NCI-H446 (cell line): ENCODE data around the gene NKAIN2.

Source experiments
- DNase-seq, 2 experiments: peaks; one replicate each; lab custom pipeline; 2025; lab: John Stamatoyannopoulos, UW

The NKAIN2 gene

DNA sequence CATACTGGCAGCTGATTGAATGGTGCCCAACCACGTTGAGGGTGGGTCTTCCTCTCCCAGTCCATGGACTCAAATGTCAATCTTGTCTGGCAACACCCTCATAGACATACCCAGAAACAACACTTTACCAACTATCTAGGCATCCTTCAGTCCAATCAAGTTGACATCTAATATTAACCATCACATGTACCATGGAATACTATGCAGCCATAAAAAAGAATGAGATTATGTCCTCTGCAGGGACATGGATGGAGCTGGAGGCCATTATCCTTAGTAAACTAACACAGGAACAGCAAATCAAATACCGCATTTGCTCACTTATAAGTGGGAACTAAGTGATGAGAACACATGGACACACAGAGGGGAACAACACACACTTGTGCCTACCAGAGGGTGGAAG, 951.7 kb downstream of the NKAIN2 start:
- DNase-seq = no peak

DNA sequence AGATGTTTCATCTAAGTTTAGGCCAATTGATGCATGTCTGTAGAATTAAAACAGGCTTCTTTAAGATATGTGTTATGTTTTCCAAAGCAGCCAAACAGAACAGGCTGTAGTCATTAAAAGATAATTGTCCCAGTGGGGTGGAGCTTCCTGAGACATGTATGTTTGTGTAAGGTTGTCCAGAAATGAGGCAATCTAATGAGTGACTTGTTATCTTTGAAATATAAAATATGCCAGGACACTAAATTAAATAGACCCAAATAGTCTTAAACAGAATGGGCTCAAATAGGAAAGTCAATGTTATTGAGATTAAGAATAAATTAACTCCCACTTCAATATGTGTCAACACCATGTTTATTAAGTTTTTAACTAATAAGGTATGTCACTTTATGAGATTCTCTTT, 953.9 kb downstream of the NKAIN2 start:
- DNase-seq = no peak

DNA sequence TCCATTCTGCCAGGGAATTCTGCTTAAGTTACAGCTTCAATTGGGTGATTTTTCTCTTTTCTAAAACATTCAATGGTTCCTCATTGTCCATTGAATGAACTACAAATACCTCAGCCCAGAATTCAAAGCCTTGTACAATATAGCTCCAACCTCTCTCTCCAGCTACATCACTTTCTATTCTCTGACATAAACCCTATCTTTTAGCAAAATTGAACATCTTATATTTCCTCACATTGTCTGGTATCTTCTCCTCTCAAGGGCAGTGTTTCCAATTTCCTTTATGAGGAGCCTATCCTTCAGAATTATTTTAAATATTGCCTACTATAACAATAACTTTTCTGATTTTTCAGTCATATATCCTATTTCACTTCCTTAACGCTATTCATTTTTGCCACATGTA, 955.0 kb downstream of the NKAIN2 start:
- no peak for DNase-seq

DNA sequence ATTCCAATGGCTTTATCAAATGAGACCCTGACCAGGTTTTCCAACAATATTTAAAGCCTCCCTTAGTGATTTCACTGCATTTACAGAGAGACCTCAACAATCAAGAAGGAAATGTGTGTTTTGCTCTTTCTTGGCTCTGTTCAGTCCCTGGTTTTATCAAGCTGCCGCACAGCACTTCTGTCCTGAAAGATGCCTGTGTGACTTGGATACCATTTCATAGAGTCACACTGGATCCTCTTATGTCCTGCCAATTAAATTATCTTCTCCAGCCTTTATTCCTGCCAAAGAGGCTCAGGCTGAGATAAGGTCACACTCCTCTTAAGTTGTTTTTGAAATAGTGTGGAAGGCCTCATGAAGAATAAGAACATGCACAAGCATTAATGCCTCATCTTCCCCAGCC, 961.6 kb downstream of the NKAIN2 start:
- no peak for DNase-seq

GRCh38 chr6:124768224-124768623, 964.6 kb downstream of the NKAIN2 start:
- DNase-seq = no peak

DNA sequence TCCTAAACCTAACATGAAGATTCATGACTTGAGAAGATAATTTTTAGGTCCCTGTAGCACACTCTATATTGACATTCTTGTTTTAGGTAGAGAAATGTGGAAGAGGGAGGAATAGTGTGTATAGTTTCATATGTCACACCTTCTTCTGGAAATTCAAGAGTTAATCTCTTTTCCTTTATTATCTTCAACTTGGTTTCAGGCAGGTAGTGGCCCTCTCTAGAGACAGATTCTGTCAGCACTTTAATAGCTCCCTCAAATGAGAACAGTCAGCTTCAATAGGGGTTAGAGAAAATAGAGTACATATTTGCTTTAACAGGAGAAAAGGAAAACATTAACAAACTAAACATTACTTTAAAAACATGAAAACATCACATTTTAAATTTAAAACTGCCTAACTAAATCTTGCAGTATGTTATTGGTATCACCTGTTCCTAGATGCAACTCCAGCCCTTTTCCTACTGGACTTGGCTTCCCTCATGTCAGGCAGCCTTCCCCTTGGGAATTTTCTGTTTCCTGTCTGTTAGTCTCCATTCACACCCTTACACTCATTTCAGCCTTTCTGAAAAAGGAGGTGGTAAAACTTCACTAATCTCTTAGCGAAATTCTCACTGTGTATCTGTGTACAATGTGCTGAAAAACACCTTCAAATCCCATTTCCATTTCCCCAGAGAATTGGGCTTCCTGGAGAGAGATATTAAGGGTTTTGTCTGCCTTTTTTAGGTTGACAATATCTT, 966.3 kb downstream of the NKAIN2 start:
- no peak for DNase-seq

- no peak for DNase-seq
Measured at GRCh38 chr6:124770784-124771183, 967.1 kb downstream of the NKAIN2 start.

DNA sequence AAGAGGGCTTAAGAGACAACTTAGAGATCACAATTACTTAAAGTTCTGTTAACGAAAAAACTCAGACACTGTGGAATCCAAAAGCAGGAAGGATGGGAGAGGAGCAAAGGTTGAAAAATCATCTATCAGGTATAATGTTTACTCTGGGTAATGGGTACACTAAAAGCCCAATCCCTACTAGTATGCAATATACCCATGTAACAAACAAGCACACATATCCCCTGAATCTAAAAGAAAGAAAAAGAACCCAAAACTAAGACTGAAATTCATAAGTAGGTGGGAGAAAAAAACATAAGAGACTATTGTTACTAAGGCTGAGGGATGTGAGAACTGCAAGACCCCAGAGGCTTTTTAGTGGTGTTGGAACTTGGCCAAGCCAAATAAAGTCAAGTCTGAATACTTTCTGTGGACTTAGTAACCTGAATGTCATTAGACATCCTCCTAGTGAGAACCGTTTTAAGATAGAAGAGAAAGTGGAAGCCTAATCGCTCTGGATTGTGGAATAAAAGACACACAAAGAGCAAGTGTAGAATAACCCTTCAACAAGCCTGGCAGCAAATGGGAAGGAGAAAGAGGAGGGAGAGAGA, 969.2 kb downstream of the NKAIN2 start:
- no peak for DNase-seq

DNA sequence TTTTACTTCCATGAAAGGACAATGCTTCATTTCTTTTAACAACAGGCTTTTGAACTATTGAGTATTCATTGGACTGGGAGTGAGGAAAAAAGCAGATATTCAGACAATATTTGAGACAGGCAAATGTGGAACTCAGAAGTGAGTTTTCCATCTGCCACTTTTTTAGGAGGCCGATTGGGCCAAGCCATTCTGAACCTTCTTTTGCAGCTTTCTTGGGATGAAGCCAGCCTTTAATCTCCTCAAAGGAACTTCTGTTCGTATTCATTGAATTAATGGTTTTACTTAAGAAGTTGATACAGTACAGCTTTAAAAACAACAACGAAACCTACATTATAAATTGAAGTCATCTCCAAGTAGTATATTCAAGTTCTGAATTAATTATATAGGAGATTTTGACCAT, 971.5 kb downstream of the NKAIN2 start:
- peak in 1 of 2 experiments; percentile 60 for DNase-seq

DNA sequence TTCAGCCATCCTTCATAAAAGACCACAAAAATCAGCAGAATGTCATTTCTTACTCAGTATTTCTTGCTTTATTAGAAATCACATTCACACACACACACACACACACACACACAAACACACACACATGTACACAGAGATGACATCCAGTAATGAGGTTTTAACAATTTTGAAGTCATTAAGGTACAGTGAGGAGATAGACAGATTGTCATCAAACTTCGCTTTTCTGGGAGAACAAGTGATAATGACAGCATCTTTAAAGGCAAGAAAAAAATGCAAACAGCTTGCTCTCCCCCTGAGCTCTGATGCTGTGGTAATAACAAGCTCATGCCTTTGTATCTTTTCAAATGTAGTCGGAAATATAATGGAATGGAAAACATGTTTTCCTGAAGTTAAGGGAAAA, 974.2 kb downstream of the NKAIN2 start:
- DNase-seq = no peak

DNA sequence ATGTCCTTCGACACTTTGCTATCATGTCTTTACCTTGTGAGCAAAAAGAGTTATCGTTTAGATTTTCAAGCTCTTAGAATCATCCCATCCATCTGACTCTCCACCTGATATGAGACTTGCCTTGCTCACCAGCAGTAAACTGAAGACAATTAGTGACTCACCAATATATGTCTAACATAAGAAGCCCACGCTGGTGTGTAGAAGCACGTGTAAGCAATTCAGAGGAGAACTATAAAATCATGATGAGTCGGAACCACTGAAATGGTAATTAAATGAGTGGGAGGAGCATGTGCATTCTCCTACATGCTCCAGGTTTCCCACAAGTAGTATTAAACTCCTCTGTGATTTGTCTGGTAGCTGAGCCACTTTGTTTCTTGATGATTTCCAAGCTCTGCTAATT, 977.0 kb downstream of the NKAIN2 start:
- no peak for DNase-seq

- no peak for DNase-seq
Measured at GRCh38 chr6:124783344-124783743, 979.7 kb downstream of the NKAIN2 start.

DNA sequence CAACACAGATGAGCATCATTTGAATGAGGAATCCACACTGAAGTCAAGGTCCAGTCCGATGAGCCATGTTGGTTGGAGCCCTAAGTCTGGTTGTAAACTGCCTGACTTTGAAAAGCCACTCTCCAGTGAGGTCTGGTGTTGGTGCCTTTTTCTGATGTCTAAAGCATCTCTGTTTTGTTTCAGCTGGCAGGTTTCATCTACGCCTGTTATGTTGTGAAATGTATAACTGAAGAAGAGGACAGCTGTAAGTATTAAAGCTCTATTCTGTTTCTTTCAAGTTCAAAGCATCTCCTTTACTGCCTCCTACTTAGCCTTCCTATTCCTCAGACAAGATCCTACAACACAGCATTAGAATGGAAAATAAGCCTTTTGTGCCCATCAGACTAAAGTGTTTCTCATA, 987.5 kb downstream of the NKAIN2 start:
- no peak for DNase-seq

- no peak for DNase-seq
Measured at GRCh38 chr6:124792386-124792785, 988.7 kb downstream of the NKAIN2 start.

GRCh38 chr6:124793398-124793797, 989.7 kb downstream of the NKAIN2 start:
- peak in 1 of 2 experiments; percentile 2 for DNase-seq

GRCh38 chr6:124795643-124796463, 992.2 kb downstream of the NKAIN2 start:
- peak in 1 of 2 experiments; percentile 69 for DNase-seq

- no peak for DNase-seq
Measured at GRCh38 chr6:124796464-124796970, 992.9 kb downstream of the NKAIN2 start.

DNA sequence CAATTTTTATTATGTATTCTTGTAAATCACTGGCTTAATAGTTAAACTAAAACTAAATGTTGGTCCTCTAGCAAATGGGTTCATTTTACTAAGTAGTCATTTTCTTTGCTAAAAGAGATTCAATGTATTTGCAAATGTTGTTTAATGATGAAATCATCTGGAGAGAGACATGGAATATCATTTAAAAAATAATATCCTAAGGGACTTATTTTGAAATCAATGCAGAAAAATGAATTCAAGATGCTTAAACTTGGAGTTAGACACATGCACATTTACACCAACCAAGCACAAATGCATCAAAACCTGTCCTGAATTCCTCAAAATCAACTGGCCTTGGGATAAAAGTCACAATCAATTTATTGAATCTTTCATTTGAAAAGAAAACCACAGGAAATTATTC, 993.6 kb downstream of the NKAIN2 start:
- no peak for DNase-seq

DNA sequence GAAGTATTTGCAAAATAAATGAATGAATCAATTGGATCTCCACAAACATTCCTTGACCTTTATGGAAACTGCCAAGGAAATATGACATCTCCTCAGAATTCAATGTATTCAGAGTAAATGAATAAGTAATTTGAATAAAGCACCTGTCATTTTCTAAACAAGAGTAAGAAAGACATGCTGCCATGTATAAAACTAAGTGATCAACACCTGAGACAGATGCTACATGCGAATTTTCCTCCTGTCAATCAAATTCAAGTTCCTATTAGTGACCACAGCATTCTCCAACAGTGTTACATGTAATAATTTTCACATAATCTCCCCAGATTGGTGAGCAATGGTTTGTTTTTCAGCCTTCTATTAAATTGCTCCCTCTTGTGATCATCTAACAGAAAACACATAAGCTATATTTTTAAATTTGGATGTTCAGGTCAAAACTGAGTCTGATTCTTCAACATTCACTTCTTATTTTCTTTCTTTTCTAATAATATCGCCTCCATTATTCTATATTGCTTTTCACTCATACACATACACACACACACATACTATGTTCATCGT, 995.4 kb downstream of the NKAIN2 start:
- DNase-seq = no peak

DNA sequence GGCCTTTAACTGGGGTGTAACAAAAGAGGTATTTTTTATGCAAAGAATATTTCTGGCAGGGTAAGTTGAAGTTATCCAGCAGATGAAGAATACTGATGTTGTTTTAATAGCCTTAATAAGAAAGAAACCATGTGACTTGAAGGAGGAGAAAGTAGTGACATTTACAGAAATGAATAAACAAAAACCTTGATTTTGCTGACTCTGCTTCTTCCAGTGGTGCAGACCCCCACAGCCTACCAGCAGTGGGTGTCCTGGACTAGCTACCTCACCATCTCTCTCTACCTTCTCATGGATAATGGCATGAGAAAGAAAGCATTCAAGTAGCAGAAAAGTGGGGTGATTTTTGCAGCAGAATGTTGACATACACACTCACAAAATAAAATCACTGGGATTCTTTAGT, 996.0 kb downstream of the NKAIN2 start:
- no peak for DNase-seq

GRCh38 chr6:124800222-124800621, 996.6 kb downstream of the NKAIN2 start:
- no peak for DNase-seq

GRCh38 chr6:124812067-124812466, 1008.4 kb downstream of the NKAIN2 start:
- DNase-seq = no peak

DNA sequence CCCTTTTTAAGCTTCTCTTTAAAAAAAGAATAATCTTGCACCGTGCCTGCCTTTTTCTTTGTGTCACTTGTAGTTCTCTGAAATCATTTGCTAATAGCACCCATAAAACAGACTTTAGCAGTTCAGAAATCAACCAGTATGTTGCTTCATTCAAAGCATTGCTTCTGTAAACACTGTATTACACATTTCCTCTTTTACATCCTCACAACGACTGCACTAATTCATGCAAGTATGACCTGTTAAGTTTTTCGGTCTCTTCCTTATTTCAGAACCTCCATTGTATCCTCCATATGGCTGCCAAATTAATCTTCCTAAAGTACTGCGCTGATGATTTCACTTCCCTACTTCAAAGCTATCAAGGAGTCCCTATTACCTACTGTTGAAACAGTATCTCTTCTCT, 1015.7 kb downstream of the NKAIN2 start:
- DNase-seq = no peak
